Esophagus muscularis mucosa (tissue), 3 donors: ENCODE data around the gene MYCT1.

Experiments
- POLR2A ChIP-seq: fragments of 450-650 bp; IDR thresholded peaks from one replicate; pipeline ENCODE4 v1.6.1; 2017; ENCODE audit warnings: antibody characterized with exemption, moderate library complexity, mild to moderate bottlenecking, low read depth
- POLR2AphosphoS5 ChIP-seq, 2 donors: sonication (generic); formaldehyde crosslinking; IDR thresholded peaks; one replicate each; pipeline ENCODE4 v1.6.1; 2017; ENCODE audit warnings: antibody characterized with exemption in 2 of 2
- TF ChIP-seq, protein P1 (sequence below), 3 experiments: fragments of 200-600 bp in 2 of 3; fragments of 450-650 bp in 1 of 3; sonication (generic) in 2 of 3; IDR thresholded peaks; one replicate each; pipeline ENCODE4 v1.5.1; 2017 to 2019; ENCODE audit warnings: antibody characterized with exemption in 3 of 3, mild to moderate bottlenecking in 2 of 3, moderate library complexity in 1 of 3

DNA sequence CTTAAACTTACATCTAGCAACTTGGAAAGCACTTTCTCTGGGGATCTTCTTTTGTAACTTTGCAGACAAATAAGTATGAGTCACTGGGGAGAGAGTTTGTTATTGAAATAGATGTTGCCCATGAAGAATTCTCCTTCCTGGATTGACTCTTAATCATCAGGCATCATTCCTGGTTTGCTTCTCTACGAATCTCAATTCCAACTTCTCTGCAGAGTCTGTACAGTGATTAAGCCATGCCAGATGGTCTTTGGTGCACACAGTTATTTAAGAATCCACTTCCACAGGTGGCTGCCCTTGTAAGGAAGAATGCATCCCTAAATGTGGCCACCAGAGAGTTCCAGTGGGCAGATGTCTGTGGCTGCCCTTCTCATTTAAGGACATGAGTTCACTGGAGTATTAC lies 25.7 kb downstream of the MYCT1 start:
- TF ChIP-seq, protein P1, sequence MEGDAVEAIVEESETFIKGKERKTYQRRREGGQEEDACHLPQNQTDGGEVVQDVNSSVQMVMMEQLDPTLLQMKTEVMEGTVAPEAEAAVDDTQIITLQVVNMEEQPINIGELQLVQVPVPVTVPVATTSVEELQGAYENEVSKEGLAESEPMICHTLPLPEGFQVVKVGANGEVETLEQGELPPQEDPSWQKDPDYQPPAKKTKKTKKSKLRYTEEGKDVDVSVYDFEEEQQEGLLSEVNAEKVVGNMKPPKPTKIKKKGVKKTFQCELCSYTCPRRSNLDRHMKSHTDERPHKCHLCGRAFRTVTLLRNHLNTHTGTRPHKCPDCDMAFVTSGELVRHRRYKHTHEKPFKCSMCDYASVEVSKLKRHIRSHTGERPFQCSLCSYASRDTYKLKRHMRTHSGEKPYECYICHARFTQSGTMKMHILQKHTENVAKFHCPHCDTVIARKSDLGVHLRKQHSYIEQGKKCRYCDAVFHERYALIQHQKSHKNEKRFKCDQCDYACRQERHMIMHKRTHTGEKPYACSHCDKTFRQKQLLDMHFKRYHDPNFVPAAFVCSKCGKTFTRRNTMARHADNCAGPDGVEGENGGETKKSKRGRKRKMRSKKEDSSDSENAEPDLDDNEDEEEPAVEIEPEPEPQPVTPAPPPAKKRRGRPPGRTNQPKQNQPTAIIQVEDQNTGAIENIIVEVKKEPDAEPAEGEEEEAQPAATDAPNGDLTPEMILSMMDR (IDR thresholded peaks at IDR 0.05) = no peak
- TF ChIP-seq POLR2A = no peak
- no peak for TF ChIP-seq POLR2AphosphoS5 (IDR thresholded peaks at IDR 0.05)
